ENCODE measurements around the gene SPTBN1.

- TF ChIP-seq EP300 (IDR thresholded peaks at IDR 0.05) (no peak), POLR2A (IDR thresholded peaks at IDR 0.05) (no peak), CTCF (IDR thresholded peaks at IDR 0.05) (no peak)
These were observed 103.5 kb downstream of the SPTBN1 start for GRCh38 chr2:54559593-54560145.

All from stomach (tissue), 4 donors.